Parathyroid adenoma (tissue), 2 donors: ENCODE results near the gene KIFC3.

Experiments used
- H2AFZ ChIP-seq: fragments of 300-600 bp; sonication (generic); one replicate; pipeline ENCODE4 v1.7.0; 2017; ENCODE audit warnings: antibody characterized with exemption, mild to moderate bottlenecking
- H3K27ac ChIP-seq: fragments of 300-600 bp; sonication (generic); one replicate; pipeline ENCODE4 v1.7.0; 2017
- H3K27me3 ChIP-seq: fragments of 300-600 bp; sonication (generic); one replicate; pipeline ENCODE4 v1.7.0; 2017; ENCODE audit warnings: low read length; ENCODE audit not compliant: control insufficient read depth, insufficient read depth
- H3K36me3 ChIP-seq: fragments of 300-600 bp; sonication (generic); one replicate; pipeline ENCODE4 v1.7.0; 2017; ENCODE audit warnings: low read length; ENCODE audit not compliant: control insufficient read depth, insufficient read depth
- H3K4me1 ChIP-seq: fragments of 300-600 bp; sonication (generic); one replicate; pipeline ENCODE4 v1.7.0; 2017; ENCODE audit warnings: control low read depth
- H3K4me2 ChIP-seq: fragments of 300-600 bp; sonication (generic); one replicate; pipeline ENCODE4 v1.7.0; 2017; ENCODE audit warnings: low read length
- H3K4me3 ChIP-seq: fragments of 300-600 bp; sonication (generic); one replicate; pipeline ENCODE4 v1.7.0; 2017; ENCODE audit warnings: low read depth, low read length
- H3K79me2 ChIP-seq: fragments of 300-600 bp; sonication (generic); one replicate; pipeline ENCODE4 v1.7.0; 2017; ENCODE audit warnings: control low read depth
- H3K9ac ChIP-seq: fragments of 300-600 bp; sonication (generic); one replicate; pipeline ENCODE4 v1.7.0; 2017; ENCODE audit warnings: mild to moderate bottlenecking
- H3K9me3 ChIP-seq: fragments of 300-600 bp; sonication (generic); one replicate; pipeline ENCODE4 v1.7.0; 2017; ENCODE audit warnings: low read length; ENCODE audit not compliant: control insufficient read depth
- TF ChIP-seq, protein P1 (sequence below): fragments of 300-600 bp; sonication (generic); IDR thresholded peaks from one replicate; pipeline ENCODE4 v1.7.0; 2017; ENCODE audit warnings: antibody characterized with exemption, mild to moderate bottlenecking
- donor health status: primary hyperparathyroidism.

The KIFC3 gene

GRCh38 chr16:57828272-57829161 lies 26.2 kb upstream of the KIFC3 start:
- H3K36me3 ChIP-seq: no peaks in the 10 kb centered on the region
- H3K4me3 ChIP-seq: no peak overlapping the region
- H3K27me3 ChIP-seq: no peaks in the 10 kb centered on the region
- H3K27ac ChIP-seq: no peak overlapping the region
- H3K4me1 ChIP-seq: peaks cover 10% of the 10 kb centered on the region
- no peaks in the 10 kb centered on the region for H3K9me3 ChIP-seq
- no peaks in the 10 kb centered on the region for H3K79me2 ChIP-seq
- H3K9ac ChIP-seq: no peak overlapping the region
- TF ChIP-seq, protein P1, sequence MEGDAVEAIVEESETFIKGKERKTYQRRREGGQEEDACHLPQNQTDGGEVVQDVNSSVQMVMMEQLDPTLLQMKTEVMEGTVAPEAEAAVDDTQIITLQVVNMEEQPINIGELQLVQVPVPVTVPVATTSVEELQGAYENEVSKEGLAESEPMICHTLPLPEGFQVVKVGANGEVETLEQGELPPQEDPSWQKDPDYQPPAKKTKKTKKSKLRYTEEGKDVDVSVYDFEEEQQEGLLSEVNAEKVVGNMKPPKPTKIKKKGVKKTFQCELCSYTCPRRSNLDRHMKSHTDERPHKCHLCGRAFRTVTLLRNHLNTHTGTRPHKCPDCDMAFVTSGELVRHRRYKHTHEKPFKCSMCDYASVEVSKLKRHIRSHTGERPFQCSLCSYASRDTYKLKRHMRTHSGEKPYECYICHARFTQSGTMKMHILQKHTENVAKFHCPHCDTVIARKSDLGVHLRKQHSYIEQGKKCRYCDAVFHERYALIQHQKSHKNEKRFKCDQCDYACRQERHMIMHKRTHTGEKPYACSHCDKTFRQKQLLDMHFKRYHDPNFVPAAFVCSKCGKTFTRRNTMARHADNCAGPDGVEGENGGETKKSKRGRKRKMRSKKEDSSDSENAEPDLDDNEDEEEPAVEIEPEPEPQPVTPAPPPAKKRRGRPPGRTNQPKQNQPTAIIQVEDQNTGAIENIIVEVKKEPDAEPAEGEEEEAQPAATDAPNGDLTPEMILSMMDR: no peak
- H2AFZ ChIP-seq: no peak overlapping the region
- H3K4me2 ChIP-seq: no peak overlapping the region

DNA sequence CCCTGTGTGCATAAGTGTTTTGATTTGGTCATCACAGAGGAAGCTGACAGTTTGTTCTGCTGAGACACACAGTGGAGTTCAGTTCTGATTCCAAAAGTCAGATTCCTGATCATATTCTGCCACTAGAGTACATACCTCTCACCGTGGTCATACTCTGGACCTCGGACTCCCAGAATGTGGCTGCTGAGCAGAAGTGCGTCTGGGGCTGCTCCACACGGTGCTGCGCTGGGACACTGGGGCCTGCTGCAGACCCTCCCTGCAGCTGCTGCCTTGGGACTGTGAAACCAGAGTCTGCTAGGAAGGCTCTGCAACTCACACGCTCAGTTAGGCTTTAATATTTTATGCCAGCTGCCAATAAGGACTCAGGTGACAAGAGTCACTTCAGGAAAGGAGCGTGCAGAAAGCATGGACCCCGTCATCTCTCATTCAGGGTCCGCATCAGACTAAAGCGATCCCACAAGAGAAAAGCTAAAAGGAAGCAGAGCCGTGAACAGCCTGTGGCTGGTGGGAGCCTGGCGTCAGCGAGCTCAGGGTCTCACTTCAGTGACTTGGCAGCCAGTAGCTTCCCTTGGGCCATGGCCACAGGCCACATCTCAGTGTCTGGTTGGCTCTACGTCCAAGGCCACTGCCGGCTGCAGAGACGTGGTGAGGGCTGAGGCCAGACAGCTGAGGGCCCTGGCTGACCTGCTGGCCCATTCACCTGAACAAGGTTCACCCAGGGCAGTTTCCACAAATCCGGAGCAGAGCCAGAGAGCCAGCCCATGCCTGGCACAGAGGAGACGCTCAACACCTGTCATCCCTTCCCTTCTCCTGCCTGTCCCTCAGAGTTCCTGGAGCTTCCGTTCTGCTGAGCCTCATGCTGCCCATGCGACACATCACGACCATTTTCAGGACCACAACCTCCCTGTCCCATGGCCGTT lies 24.7 kb upstream of the KIFC3 start:
- H3K27ac ChIP-seq: no peak overlapping the region
- H3K79me2 ChIP-seq: no peaks in the 10 kb centered on the region
- TF ChIP-seq, protein P1: no peak
- no peaks in the 10 kb centered on the region for H3K9me3 ChIP-seq
- no peak overlapping the region for H3K9ac ChIP-seq
- H3K36me3 ChIP-seq: no peaks in the 10 kb centered on the region
- no peak overlapping the region for H3K4me3 ChIP-seq
- peaks cover 15% of the 10 kb centered on the region for H3K4me1 ChIP-seq
- H3K4me2 ChIP-seq: no peak overlapping the region
- no peaks in the 10 kb centered on the region for H3K27me3 ChIP-seq
- peak overlapping the region; percentile 19 for H2AFZ ChIP-seq

DNA sequence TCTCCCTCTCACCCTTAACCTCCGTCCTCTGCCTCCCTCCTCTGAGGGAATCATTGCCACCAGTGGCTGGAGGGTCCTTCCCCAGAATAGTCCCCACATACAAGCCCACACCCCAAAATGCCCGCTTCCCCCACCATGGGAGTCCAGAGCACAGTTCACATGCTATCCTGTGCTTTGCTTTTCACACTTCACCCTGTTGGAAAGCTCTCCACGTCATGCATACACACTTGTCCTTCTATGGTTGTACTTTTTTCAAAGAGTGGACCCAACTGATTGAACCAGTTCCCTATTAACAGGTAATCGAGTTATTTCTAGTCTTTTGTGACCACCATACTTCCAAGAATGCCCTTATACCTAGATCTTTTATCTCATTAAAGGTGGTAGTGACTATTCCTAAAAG lies 23.8 kb upstream of the KIFC3 start:
- no peak overlapping the region for H3K9ac ChIP-seq
- H3K27ac ChIP-seq: no peak overlapping the region
- no peaks in the 10 kb centered on the region for H3K27me3 ChIP-seq
- no peaks in the 10 kb centered on the region for H3K79me2 ChIP-seq
- no peaks in the 10 kb centered on the region for H3K36me3 ChIP-seq
- H3K4me2 ChIP-seq: no peak overlapping the region
- peaks cover 15% of the 10 kb centered on the region for H3K4me1 ChIP-seq
- TF ChIP-seq, protein P1: no peak
- H2AFZ ChIP-seq: no peak overlapping the region
- no peaks in the 10 kb centered on the region for H3K9me3 ChIP-seq
- H3K4me3 ChIP-seq: no peak overlapping the region

DNA sequence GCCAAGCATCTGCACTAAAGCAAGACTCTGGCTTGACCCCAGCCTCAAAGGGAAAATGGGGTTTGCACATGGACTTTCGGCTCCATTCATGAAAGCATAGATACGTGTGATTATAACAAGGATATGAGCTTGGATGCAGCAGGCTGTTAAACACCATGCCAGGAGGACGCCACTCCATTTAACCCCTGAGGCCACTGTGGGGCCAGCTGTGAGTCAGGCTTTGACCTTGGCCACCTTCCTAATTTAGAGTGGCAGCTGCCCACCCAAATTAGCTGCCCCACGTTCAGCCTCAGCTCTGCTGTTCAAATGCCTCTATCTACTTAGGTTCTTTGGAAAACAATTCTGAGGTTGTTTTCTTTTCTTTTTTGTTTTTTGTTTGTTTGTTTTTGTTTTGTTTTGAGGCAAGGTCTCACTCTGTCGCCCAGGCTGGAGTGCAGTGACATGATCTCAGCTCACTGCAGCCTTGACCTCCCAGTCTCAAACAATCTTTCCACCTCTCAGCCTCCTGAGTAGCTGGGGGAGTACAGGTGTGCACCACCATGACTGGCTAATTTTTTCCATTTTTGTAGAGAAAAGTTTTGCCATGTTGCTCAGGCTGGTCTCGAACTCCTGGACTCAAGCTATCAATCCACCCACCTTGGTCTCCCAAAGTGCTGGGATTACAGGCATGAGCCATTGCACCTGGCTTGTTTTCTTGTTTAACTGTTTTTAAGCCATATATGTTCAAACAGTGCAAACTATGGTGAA lies 23.2 kb upstream of the KIFC3 start:
- H3K4me3 ChIP-seq: no peak overlapping the region
- no peak overlapping the region for H3K27ac ChIP-seq
- H3K4me2 ChIP-seq: no peak overlapping the region
- no peak overlapping the region for H3K9ac ChIP-seq
- peaks cover 15% of the 10 kb centered on the region for H3K4me1 ChIP-seq
- H3K79me2 ChIP-seq: no peaks in the 10 kb centered on the region
- no peaks in the 10 kb centered on the region for H3K36me3 ChIP-seq
- H3K27me3 ChIP-seq: no peaks in the 10 kb centered on the region
- no peaks in the 10 kb centered on the region for H3K9me3 ChIP-seq
- TF ChIP-seq, protein P1: no peak
- peak overlapping the region; percentile 70 for H2AFZ ChIP-seq
